HCT116 (cell line): ENCODE results near the gene ZNF573. TPM values are rescaled to one million over a fixed set of nuclear protein-coding genes. Genes with fewer than 3 reads are reported as not detected.

Experiments
- ATAC-seq: fragments of 200-7000 bp; cut with Tn5 transposase; 2 replicates; pipeline ENCODE4 v1.9.1; 2020; ENCODE audit warnings: mild to moderate bottlenecking, moderate library complexity
- BruUV-seq: library from RNA; stranded (reverse); fragments of 400-500 nt; replicated peaks from 2 replicates; lab custom pipeline; 2021; lab: Mats Ljungman, UMichigan
- CTCF ChIA-PET: fragments of 300-600 bp; sonication (Branson Sonifier 250); formaldehyde crosslinking; loops from one replicate; lab custom pipeline; 2021; ENCODE audit warnings: antibody characterized with exemption; lab: Charles Lee
- POLR2A ChIA-PET: fragments of 300-600, 350-600 bp; sonication (Branson Sonifier 250); formaldehyde crosslinking; loops from one replicate; lab custom pipeline; 2021; ENCODE audit warnings: antibody characterized with exemption; lab: Charles Lee
- RAD21 ChIA-PET, 2 experiments: fragments of 300-600 bp; sonication (Branson Sonifier 250); formaldehyde crosslinking; loops; one replicate each; lab custom pipeline; 2023; ENCODE audit warnings: low total read pairs in 2 of 2; ENCODE audit not compliant: uncharacterized antibody in 2 of 2, unreplicated experiment in 2 of 2, low non-redundant PET in 1 of 2; lab: Charles Lee
- DNase-seq: peaks from one replicate; pipeline ENCODE4 v3.0.0-alpha.2; 2010; ENCODE audit warnings: low read depth, low spot score
- H2AFZ ChIP-seq: fragments of 200-600 bp; shearing (Covaris generic), sonication (generic); 2 replicates; pipeline ENCODE4 v1.6.1; 2017; ENCODE audit warnings: low read depth, mixed run types, mixed read lengths, antibody characterized with exemption, low read length; ENCODE audit not compliant: poor library complexity, severe bottlenecking
- H3K27ac ChIP-seq: 2 replicates; pipeline ENCODE4 v1.5.1; 2012; ENCODE audit warnings: low read depth, low read length
- H3K27me3 ChIP-seq: fragments of 200-600 bp; sonication (generic); 2 replicates; pipeline ENCODE4 v1.6.1; 2016; ENCODE audit warnings: mixed run types, low read length, mixed read lengths; ENCODE audit not compliant: insufficient read depth
- H3K36me3 ChIP-seq, 2 experiments: fragments of 200-500 bp in 1 of 2; fragments of 200-600 bp in 1 of 2; sonication (Bioruptor generic) in 1 of 2; sonication (generic) in 1 of 2; 2 replicates each; pipeline versions ENCODE4 v1.5.1 to v1.6.1; 2014 to 2016; ENCODE audit warnings: low read length in 2 of 2, inconsistent platforms in 1 of 2, mixed read lengths in 1 of 2, mixed run types in 1 of 2; ENCODE audit not compliant: insufficient read depth in 2 of 2, control insufficient read depth in 1 of 2
- H3K4me1 ChIP-seq, 2 experiments: fragments of 200-600 bp in 1 of 2; sonication (generic) in 1 of 2; 2 replicates each; pipeline versions ENCODE4 v1.5.1 to v1.6.1; 2012 to 2017; ENCODE audit warnings: low read length in 2 of 2, inconsistent platforms in 1 of 2, mild to moderate bottlenecking in 1 of 2, mixed read lengths in 1 of 2, mixed run types in 1 of 2, moderate library complexity in 1 of 2; ENCODE audit not compliant: insufficient read depth in 2 of 2, control insufficient read depth in 1 of 2
- H3K4me2 ChIP-seq: fragments of 200-600 bp; sonication (generic); 2 replicates; pipeline ENCODE4 v1.6.1; 2017; ENCODE audit warnings: mixed run types, low read length, mixed read lengths
- H3K4me3 ChIP-seq, 2 experiments: fragments of 200-600 bp in 1 of 2; sonication (generic) in 1 of 2; replicated peaks in 1 of 2; 2 replicates each; pipeline ENCODE4 v1.5.1; 2011 to 2016; ENCODE audit warnings: low read length in 2 of 2, control low read depth in 1 of 2, low read depth in 1 of 2, mild to moderate bottlenecking in 1 of 2, mixed read lengths in 1 of 2, mixed run types in 1 of 2
- H3K79me2 ChIP-seq: fragments of 200-600 bp; sonication (generic); 2 replicates; pipeline ENCODE4 v1.6.1; 2017; ENCODE audit warnings: mild to moderate bottlenecking, mixed run types, low read length, moderate library complexity, mixed read lengths; ENCODE audit not compliant: insufficient read depth
- H3K9ac ChIP-seq: fragments of 200-600 bp; sonication (generic); 2 replicates; pipeline ENCODE4 v1.6.1; 2016; ENCODE audit warnings: low read length, mixed read lengths
- H3K9me2 ChIP-seq: fragments of 200-600 bp; sonication (generic), shearing (Covaris generic); 2 replicates; pipeline ENCODE4 v1.6.1; 2017; ENCODE audit warnings: mixed run types, mild to moderate bottlenecking, moderate library complexity; ENCODE audit not compliant: insufficient read depth
- H3K9me3 ChIP-seq, 2 experiments: fragments of 200-500 bp in 1 of 2; fragments of 200-600 bp in 1 of 2; sonication (Bioruptor generic) in 1 of 2; sonication (generic) in 1 of 2; 2 replicates each; pipeline ENCODE4 v1.6.1; 2014 to 2017; ENCODE audit warnings: low read length in 2 of 2, mixed read lengths in 2 of 2, inconsistent platforms in 1 of 2, low read depth in 1 of 2, mild to moderate bottlenecking in 1 of 2, mixed run types in 1 of 2, moderate library complexity in 1 of 2; ENCODE audit not compliant: control insufficient read depth in 1 of 2, insufficient read depth in 1 of 2
- H4K20me1 ChIP-seq: fragments of 200-600 bp; sonication (generic), shearing (Covaris generic); 2 replicates; pipeline ENCODE4 v1.6.1; 2017; ENCODE audit warnings: mixed run types, mild to moderate bottlenecking, moderate library complexity; ENCODE audit not compliant: insufficient read depth
- CBX3 ChIP-seq: IDR thresholded peaks from 2 replicates; pipeline ENCODE4 v1.6.1; 2012; ENCODE audit warnings: low read depth
- CTCF ChIP-seq, 3 experiments: fragments of 200-600 bp in 1 of 3; sonication (generic) in 1 of 3; IDR thresholded peaks in 2 of 3; conservative IDR thresholded peaks in 1 of 3; 2 replicates each; pipeline ENCODE4 v1.5.1; 2012 to 2017; ENCODE audit warnings: low read depth in 2 of 3, low read length in 2 of 3, antibody characterized with exemption in 1 of 3, borderline replicate concordance in 1 of 3, control low read depth in 1 of 3, mild to moderate bottlenecking in 1 of 3, mixed read lengths in 1 of 3, mixed run types in 1 of 3, moderate library complexity in 1 of 3; ENCODE audit not compliant: insufficient read depth in 1 of 3
- EGR1 ChIP-seq: IDR thresholded peaks from 2 replicates; pipeline ENCODE4 v1.6.1; 2012; ENCODE audit warnings: low read depth
- ELF1 ChIP-seq: IDR thresholded peaks from 2 replicates; pipeline ENCODE4 v1.6.1; 2012; ENCODE audit warnings: low read depth, borderline replicate concordance
- EZH2 ChIP-seq: fragments of 200-600 bp; sonication (generic); IDR thresholded peaks from 2 replicates; pipeline ENCODE4 v1.6.1; 2017; ENCODE audit warnings: antibody characterized with exemption, mixed run types
- EZH2phosphoT487 ChIP-seq: fragments of 200-600 bp; IDR thresholded peaks from 2 replicates; pipeline ENCODE4 v1.6.1; 2018; ENCODE audit warnings: antibody characterized with exemption, borderline replicate concordance
- FOSL1 ChIP-seq: IDR thresholded peaks from 2 replicates; pipeline ENCODE4 v1.6.1; 2012; ENCODE audit warnings: low read depth
- JUND ChIP-seq: IDR thresholded peaks from 2 replicates; pipeline ENCODE4 v1.6.1; 2012
- POLR2A ChIP-seq: IDR thresholded peaks from 2 replicates; pipeline ENCODE4 v1.7.0; 2011; ENCODE audit warnings: borderline replicate concordance; ENCODE audit not compliant: insufficient read depth, insufficient read length; ENCODE audit errors: extremely low read depth
- POLR2AphosphoS5 ChIP-seq: IDR thresholded peaks from 2 replicates; pipeline ENCODE4 v1.6.1; 2011; ENCODE audit warnings: mild to moderate bottlenecking, low read depth, low read length, moderate library complexity
- SIN3A ChIP-seq: IDR thresholded peaks from 2 replicates; pipeline ENCODE4 v1.6.1; 2012; ENCODE audit warnings: low read depth
- SP1 ChIP-seq: IDR thresholded peaks from 2 replicates; pipeline ENCODE4 v1.6.1; 2012; ENCODE audit warnings: low read depth
- SRF ChIP-seq: IDR thresholded peaks from 2 replicates; pipeline ENCODE4 v1.6.1; 2012; ENCODE audit warnings: low read depth
- TCF7L2 ChIP-seq: IDR thresholded peaks from 2 replicates; pipeline ENCODE4 v1.7.0; 2011; ENCODE audit warnings: borderline replicate concordance, inconsistent platforms; ENCODE audit not compliant: insufficient read depth, insufficient read length; ENCODE audit errors: extremely low read depth
- YY1 ChIP-seq: IDR thresholded peaks from 2 replicates; pipeline ENCODE4 v1.6.1; 2011; ENCODE audit warnings: low read length, low read depth, moderate library complexity, mild to moderate bottlenecking; ENCODE audit not compliant: insufficient replicate concordance; ENCODE audit errors: extremely low read depth
- ZBTB33 ChIP-seq: IDR thresholded peaks from 2 replicates; pipeline ENCODE4 v1.6.1; 2011; ENCODE audit warnings: mild to moderate bottlenecking, low read length, moderate library complexity; ENCODE audit not compliant: insufficient replicate concordance; ENCODE audit errors: extremely low read depth
- ZFX ChIP-seq: fragments of 450-650 bp; IDR thresholded peaks from 2 replicates; pipeline ENCODE4 v1.6.1; 2017
- ZNF274 ChIP-seq: fragments of 200-500 bp; sonication (Bioruptor generic); IDR thresholded peaks from 2 replicates; pipeline ENCODE4 v1.6.1; 2014; ENCODE audit warnings: mild to moderate bottlenecking, low read depth, low read length, inconsistent platforms
- intact Hi-C: fragments of 100-400 bp; cut with micrococcal nuclease; formaldehyde crosslinking; loops from 2 replicates; pipeline ENCODE4 v1.10.0; 2022
- total RNA-seq: library from RNA; stranded (reverse); gene quantifications from one replicate; pipeline ENCODE4 v1.2.1, GENCODE V29; 2021; ENCODE audit not compliant: unreplicated experiment
- TF ChIP-seq, protein P1 (sequence below): IDR thresholded peaks from 2 replicates; pipeline ENCODE4 v1.6.1; 2012
- TF ChIP-seq, protein P2 (sequence below): IDR thresholded peaks from 2 replicates; pipeline ENCODE4 v1.6.1; 2012; ENCODE audit warnings: low read depth

The ZNF573 gene
- total RNA-seq, 1 experiment from 2014 or later = 2.4 TPM

DNA sequence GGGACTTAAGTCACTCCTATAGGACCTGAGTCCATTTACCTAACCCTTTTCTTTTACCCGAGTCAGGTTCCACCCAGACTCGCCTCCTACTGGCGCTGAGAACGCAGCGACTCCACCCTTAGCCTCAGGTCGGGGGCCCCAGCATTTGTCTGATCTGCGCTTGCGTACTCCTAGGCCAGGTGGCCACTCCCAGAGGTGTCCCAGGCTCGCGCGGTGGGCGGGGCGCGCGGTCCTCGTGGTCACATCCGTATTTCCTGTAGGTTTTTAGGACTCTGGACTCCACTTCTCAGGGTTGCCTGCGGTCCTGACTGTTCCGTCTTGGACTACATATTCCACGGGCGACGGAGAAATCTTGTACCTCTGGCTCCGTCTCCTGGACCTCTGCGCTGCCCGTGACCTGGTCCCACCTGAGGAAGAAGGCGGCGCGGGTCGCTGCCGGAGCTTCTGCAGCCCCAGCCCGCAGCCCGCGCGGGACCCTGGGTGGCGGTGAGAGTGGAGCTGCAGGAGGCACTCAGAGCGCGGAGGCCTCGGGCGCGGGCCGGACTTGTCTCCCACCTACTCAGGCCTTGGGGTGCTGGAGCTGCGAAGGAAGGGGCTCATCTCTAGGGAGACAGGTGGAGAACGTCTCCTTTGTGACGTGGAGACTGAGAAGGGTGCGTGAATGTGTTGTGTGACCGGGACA lies 11.0 kb upstream of the ZNF573 start:
- no peaks in the 10 kb centered on the region for H3K79me2 ChIP-seq
- DNase-seq (no peak), ATAC-seq (no peak)
- BruUV-seq = no TSS peak
- ChIA-PET RAD21 (no interaction called here), POLR2A (no interaction called here), CTCF (no interaction called here)
- H3K9me3 ChIP-seq = peaks cover 0 to 5% of the 10 kb centered on the region in 2 experiments; a peak in 2 of 4 replicates
- no peak overlapping the region for H3K4me3 ChIP-seq
- TF ChIP-seq EZH2 = no peak
- no peak for TF ChIP-seq ZFX
- TF ChIP-seq SP1 = no peak
- TF ChIP-seq CTCF (IDR thresholded peaks at IDR 0.05 in 2 of 3, conservative IDR thresholded peaks at IDR 0.05 in 1 of 3; ENCODE audit: borderline replicate concordance in 1 of 3, insufficient read depth in 1 of 3, low read depth in 2 of 3, low read length in 2 of 3) = no peak
- TF ChIP-seq EZH2phosphoT487 = no peak
- no peak for TF ChIP-seq TCF7L2
- no peak for TF ChIP-seq SIN3A
- TF ChIP-seq ZNF274 = no peak
- no peak for TF ChIP-seq CBX3
- TF ChIP-seq POLR2A = no peak
- no peak for TF ChIP-seq POLR2AphosphoS5
- no peak for TF ChIP-seq FOSL1
- TF ChIP-seq, protein P1, sequence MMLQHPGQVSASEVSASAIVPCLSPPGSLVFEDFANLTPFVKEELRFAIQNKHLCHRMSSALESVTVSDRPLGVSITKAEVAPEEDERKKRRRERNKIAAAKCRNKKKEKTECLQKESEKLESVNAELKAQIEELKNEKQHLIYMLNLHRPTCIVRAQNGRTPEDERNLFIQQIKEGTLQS = no peak
- no peak for TF ChIP-seq SRF
- no peak for TF ChIP-seq YY1
- TF ChIP-seq ZBTB33 = no peak
- TF ChIP-seq JUND = no peak
- TF ChIP-seq ELF1 = no peak
- TF ChIP-seq, protein P2, sequence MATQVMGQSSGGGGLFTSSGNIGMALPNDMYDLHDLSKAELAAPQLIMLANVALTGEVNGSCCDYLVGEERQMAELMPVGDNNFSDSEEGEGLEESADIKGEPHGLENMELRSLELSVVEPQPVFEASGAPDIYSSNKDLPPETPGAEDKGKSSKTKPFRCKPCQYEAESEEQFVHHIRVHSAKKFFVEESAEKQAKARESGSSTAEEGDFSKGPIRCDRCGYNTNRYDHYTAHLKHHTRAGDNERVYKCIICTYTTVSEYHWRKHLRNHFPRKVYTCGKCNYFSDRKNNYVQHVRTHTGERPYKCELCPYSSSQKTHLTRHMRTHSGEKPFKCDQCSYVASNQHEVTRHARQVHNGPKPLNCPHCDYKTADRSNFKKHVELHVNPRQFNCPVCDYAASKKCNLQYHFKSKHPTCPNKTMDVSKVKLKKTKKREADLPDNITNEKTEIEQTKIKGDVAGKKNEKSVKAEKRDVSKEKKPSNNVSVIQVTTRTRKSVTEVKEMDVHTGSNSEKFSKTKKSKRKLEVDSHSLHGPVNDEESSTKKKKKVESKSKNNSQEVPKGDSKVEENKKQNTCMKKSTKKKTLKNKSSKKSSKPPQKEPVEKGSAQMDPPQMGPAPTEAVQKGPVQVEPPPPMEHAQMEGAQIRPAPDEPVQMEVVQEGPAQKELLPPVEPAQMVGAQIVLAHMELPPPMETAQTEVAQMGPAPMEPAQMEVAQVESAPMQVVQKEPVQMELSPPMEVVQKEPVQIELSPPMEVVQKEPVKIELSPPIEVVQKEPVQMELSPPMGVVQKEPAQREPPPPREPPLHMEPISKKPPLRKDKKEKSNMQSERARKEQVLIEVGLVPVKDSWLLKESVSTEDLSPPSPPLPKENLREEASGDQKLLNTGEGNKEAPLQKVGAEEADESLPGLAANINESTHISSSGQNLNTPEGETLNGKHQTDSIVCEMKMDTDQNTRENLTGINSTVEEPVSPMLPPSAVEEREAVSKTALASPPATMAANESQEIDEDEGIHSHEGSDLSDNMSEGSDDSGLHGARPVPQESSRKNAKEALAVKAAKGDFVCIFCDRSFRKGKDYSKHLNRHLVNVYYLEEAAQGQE = no peak
- TF ChIP-seq EGR1 = no peak
- H3K9ac ChIP-seq = no peak overlapping the region
- no peak overlapping the region for H3K27ac ChIP-seq
- H3K27me3 ChIP-seq = no peaks in the 10 kb centered on the region
- H3K36me3 ChIP-seq = no peaks in the 10 kb centered on the region
- no peaks in the 10 kb centered on the region for H4K20me1 ChIP-seq
- intact Hi-C loops = no loop called here
- no peak overlapping the region for H2AFZ ChIP-seq
- no peaks in the 10 kb centered on the region for H3K4me1 ChIP-seq
- H3K9me2 ChIP-seq = no peaks in the 10 kb centered on the region
- no peak overlapping the region for H3K4me2 ChIP-seq
